Neural cell (in vitro differentiated cells): ENCODE measurements around the gene LMO7. TPM values are rescaled to one million over a fixed set of nuclear protein-coding genes. Genes with fewer than 3 reads are reported as not detected.
A peak's percentile ranks its signal among the peaks of the same experiment; 100 is the strongest.

ENCODE experiments used
- H2AFZ ChIP-seq: fragments of 200-600, 300-800 bp; sonication (generic), shearing (Covaris generic); 2 replicates; pipeline ENCODE4 v1.6.0; 2014; ENCODE audit warnings: low read depth, mild to moderate bottlenecking, antibody characterized with exemption, low read length, moderate library complexity
- H3F3A ChIP-seq: fragments of 200-600 bp; shearing (Covaris generic); 2 replicates; pipeline ENCODE4 v1.6.1; 2016; ENCODE audit warnings: mild to moderate bottlenecking, moderate library complexity, mixed read lengths, antibody characterized with exemption, low read length; ENCODE audit not compliant: insufficient read depth, poor library complexity, severe bottlenecking
- H3K27ac ChIP-seq: fragments of 200-600, 300-800 bp; sonication (generic), shearing (Covaris generic); 2 replicates; pipeline ENCODE4 v1.5.1; 2014; ENCODE audit warnings: mild to moderate bottlenecking, low read length, moderate library complexity
- H3K27me3 ChIP-seq: fragments of 300-800, 200-600 bp; sonication (generic), shearing (Covaris generic); 2 replicates; pipeline ENCODE4 v1.6.0; 2014; ENCODE audit warnings: mild to moderate bottlenecking, low read depth, low read length, moderate library complexity; ENCODE audit not compliant: insufficient read depth
- H3K36me3 ChIP-seq: fragments of 300-800, 200-600 bp; sonication (generic), shearing (Covaris generic); 2 replicates; pipeline ENCODE4 v1.5.1; 2014; ENCODE audit warnings: mild to moderate bottlenecking, antibody characterized with exemption, low read length, moderate library complexity; ENCODE audit not compliant: insufficient read depth
- H3K4me2 ChIP-seq: fragments of 300-800, 200-600 bp; sonication (generic), shearing (Covaris generic); 2 replicates; pipeline ENCODE4 v1.6.0; 2014; ENCODE audit warnings: mild to moderate bottlenecking, low read length
- H3K4me3 ChIP-seq: fragments of 300-800, 200-600 bp; sonication (generic), shearing (Covaris generic); 2 replicates; pipeline ENCODE4 v1.5.1; 2014; ENCODE audit warnings: mild to moderate bottlenecking, low read length, moderate library complexity
- H3K79me2 ChIP-seq: fragments of 200-600 bp; shearing (Covaris generic); replicated peaks from 2 replicates; pipeline ENCODE4 v1.6.0; 2014; ENCODE audit warnings: mild to moderate bottlenecking, low read length, moderate library complexity; ENCODE audit not compliant: insufficient read depth
- H3K9ac ChIP-seq: fragments of 300-800, 200-600 bp; sonication (generic), shearing (Covaris generic); 2 replicates; pipeline ENCODE4 v1.6.1; 2016; ENCODE audit warnings: mild to moderate bottlenecking, low read length, mixed read lengths
- H3K9me2 ChIP-seq: fragments of 200-600 bp; shearing (Covaris generic); 2 replicates; pipeline ENCODE4 v1.6.1; 2016; ENCODE audit warnings: mild to moderate bottlenecking, low read length, mixed read lengths; ENCODE audit not compliant: insufficient read depth
- H3K9me3 ChIP-seq: fragments of 200-600, 300-800 bp; sonication (generic), shearing (Covaris generic); 2 replicates; pipeline ENCODE4 v1.6.1; 2016; ENCODE audit warnings: mild to moderate bottlenecking, mixed run types, low read length, moderate library complexity, mixed read lengths
- H4K20me1 ChIP-seq: fragments of 200-600 bp; shearing (Covaris generic); 2 replicates; pipeline ENCODE4 v1.6.1; 2016; ENCODE audit warnings: mild to moderate bottlenecking, mixed run types; ENCODE audit not compliant: insufficient read depth
- CTCF ChIP-seq: fragments of 450-650 bp; IDR thresholded peaks from 2 replicates; pipeline ENCODE4 v1.5.1; 2014; ENCODE audit warnings: antibody characterized with exemption, mild to moderate bottlenecking, moderate library complexity; ENCODE audit not compliant: poor library complexity, severe bottlenecking
- EP300 ChIP-seq: fragments of 450-650 bp; conservative IDR thresholded peaks from 2 replicates; pipeline ENCODE4 v1.6.1; 2014; ENCODE audit warnings: antibody characterized with exemption, mild to moderate bottlenecking, moderate library complexity; ENCODE audit not compliant: poor library complexity, severe bottlenecking
- EZH2 ChIP-seq: fragments of 200-600, 300-800 bp; shearing (Covaris generic), sonication (generic); IDR thresholded peaks from 2 replicates; pipeline ENCODE4 v1.6.1; 2014; ENCODE audit warnings: antibody characterized with exemption, low read length, borderline replicate concordance, mild to moderate bottlenecking; ENCODE audit not compliant: insufficient read depth, poor library complexity, severe bottlenecking
- MXI1 ChIP-seq: fragments of 450-650 bp; conservative IDR thresholded peaks from 2 replicates; pipeline ENCODE4 v1.6.1; 2014; ENCODE audit warnings: antibody characterized with exemption, mild to moderate bottlenecking; ENCODE audit not compliant: poor library complexity, severe bottlenecking
- POLR2AphosphoS5 ChIP-seq: IDR thresholded peaks from 2 replicates; pipeline ENCODE4 v1.6.1; 2012
- RAD21 ChIP-seq: fragments of 450-650 bp; conservative IDR thresholded peaks from 2 replicates; pipeline ENCODE4 v1.6.1; 2014; ENCODE audit warnings: antibody characterized with exemption, mild to moderate bottlenecking, moderate library complexity
- REST ChIP-seq: IDR thresholded peaks from 2 replicates; pipeline ENCODE4 v1.6.1; 2012; ENCODE audit warnings: borderline replicate concordance
- SMC3 ChIP-seq: fragments of 450-650 bp; conservative IDR thresholded peaks from 2 replicates; pipeline ENCODE4 v1.6.1; 2014; ENCODE audit warnings: antibody characterized with exemption, mild to moderate bottlenecking, moderate library complexity; ENCODE audit not compliant: poor library complexity
- TAF1 ChIP-seq: IDR thresholded peaks from 2 replicates; pipeline ENCODE4 v1.6.1; 2012; ENCODE audit warnings: low read depth
- polyA plus RNA-seq: library from polyadenylated mRNA; depleted of rRNA; stranded (reverse); fragments of >200 nt; gene quantifications from 2 replicates; pipeline ENCODE4 v1.2.3, GENCODE V29; 2014

Gene LMO7
- polyA plus RNA-seq, 1 donor from 2014 or later, result 14.2 TPM

GRCh38 chr13:75802161-75802560 is 166.0 kb downstream of the LMO7 start:
- H4K20me1 ChIP-seq, result no peaks in the 10 kb centered on the region

GRCh38 chr13:75803164-75803611 is 167.1 kb downstream of the LMO7 start:
- Histone ChIP-seq H3K9me2 (no peaks in the 10 kb centered on the region), H3K4me3 (no peak overlapping the region), H2AFZ (no peak overlapping the region), H4K20me1 (no peaks in the 10 kb centered on the region), H3K79me2 (no peaks in the 10 kb centered on the region), H3F3A (no peaks in the 10 kb centered on the region), H3K4me2 (no peak overlapping the region), H3K9me3 (no peaks in the 10 kb centered on the region), H3K36me3 (no peaks in the 10 kb centered on the region), H3K27me3 (no peaks in the 10 kb centered on the region), H3K27ac (no peak overlapping the region), H3K9ac (no peak overlapping the region)
- no peak for TF ChIP-seq EP300
- TF ChIP-seq POLR2AphosphoS5, result peak; percentile 35

More at GRCh38 chr13:75802161-75802560, 166.0 kb downstream of the LMO7 start:
- H3K4me2 ChIP-seq, result no peak overlapping the region
- no peaks in the 10 kb centered on the region for H3K79me2 ChIP-seq
- no peaks in the 10 kb centered on the region for H3K36me3 ChIP-seq
- no peak overlapping the region for H3K9ac ChIP-seq
- H3K9me2 ChIP-seq, result no peaks in the 10 kb centered on the region
- no peaks in the 10 kb centered on the region for H3K27me3 ChIP-seq
- no peaks in the 10 kb centered on the region for H3F3A ChIP-seq
- no peak for TF ChIP-seq RAD21
- no peak for TF ChIP-seq POLR2AphosphoS5
- no peak for TF ChIP-seq EP300
- no peak for TF ChIP-seq REST
- no peak for TF ChIP-seq MXI1
- no peak for TF ChIP-seq EZH2
- no peak for TF ChIP-seq CTCF
- no peak for TF ChIP-seq SMC3
- TF ChIP-seq TAF1, result no peak
- no peaks in the 10 kb centered on the region for H3K9me3 ChIP-seq
- no peak overlapping the region for H3K4me3 ChIP-seq
- no peak overlapping the region for H2AFZ ChIP-seq
- H3K27ac ChIP-seq, result peak overlapping the region; percentile 18

- Histone ChIP-seq H3K9me3 (no peaks in the 10 kb centered on the region), H3K4me2 (no peak overlapping the region), H3K9ac (no peak overlapping the region), H3K79me2 (no peaks in the 10 kb centered on the region), H3K36me3 (no peaks in the 10 kb centered on the region), H2AFZ (no peak overlapping the region), H3K27ac (no peak overlapping the region), H3K9me2 (no peaks in the 10 kb centered on the region), H4K20me1 (no peaks in the 10 kb centered on the region), H3K4me3 (no peak overlapping the region), H3K27me3 (no peaks in the 10 kb centered on the region), H3F3A (no peaks in the 10 kb centered on the region)
- TF ChIP-seq EZH2 (no peak), TAF1 (no peak), SMC3 (no peak), MXI1 (no peak), REST (no peak), RAD21 (no peak), POLR2AphosphoS5 (no peak), EP300 (no peak), CTCF (no peak)
Observed at GRCh38 chr13:75804054-75804453, 167.9 kb downstream of the LMO7 start.
